Heart left ventricle (tissue), 13 donors: ENCODE results near the gene ZDHHC14.

Experiments
- POLR2A ChIP-seq, 2 donors: fragments of 450-650 bp; IDR thresholded peaks; one replicate each; pipeline ENCODE4 v1.6.1; 2017; ENCODE audit warnings: antibody characterized with exemption in 2 of 2, mild to moderate bottlenecking in 2 of 2, moderate library complexity in 2 of 2
- TF ChIP-seq, protein P1 (sequence below), 12 donors: fragments of 200-600 bp; sonication (generic) in 4 of 12; IDR thresholded peaks; one replicate each; pipeline versions ENCODE4 v1.5.0 to v1.8.0; 2018 to 2022; ENCODE audit warnings: antibody characterized with exemption in 12 of 12, mild to moderate bottlenecking in 5 of 12
- donor health status: ischemic (EF 13 %, LVEDD 7.1; RV severe dilation, severe dysfunction).
- donor health status: DM: no; HTN: yes; CAD: no.
- donor health status: DM: no; HTN: no; CAD: no.
- donor health status: ischemic (EF 25% LVEDD 6.9; RV normal size, moderate dysfunction).
- donor health status: ischemic (EF 25% LVEDD 5.7; RV mildly dilated, moderate dysfunction).
- donor health status: ischemic (EF 35%, LVEDD 5.7; RV mildly dilated, moderate dysfunction).
- donor health status: nonischemic (EF 11% LVEDD 7.7; RV severe dilation, severe dysfunction).
- donor health status: DM: yes; HTN: yes; CAD: no.
- donor health status: PGD.
- donor health status: ischemic (EF 29% LVEDD 5.4; RV normal size, mild dysfunction).
- donor health status: nonischemic (EF 23%, LVEDD 6.1; RV moderate dilation, normal function).

DNA sequence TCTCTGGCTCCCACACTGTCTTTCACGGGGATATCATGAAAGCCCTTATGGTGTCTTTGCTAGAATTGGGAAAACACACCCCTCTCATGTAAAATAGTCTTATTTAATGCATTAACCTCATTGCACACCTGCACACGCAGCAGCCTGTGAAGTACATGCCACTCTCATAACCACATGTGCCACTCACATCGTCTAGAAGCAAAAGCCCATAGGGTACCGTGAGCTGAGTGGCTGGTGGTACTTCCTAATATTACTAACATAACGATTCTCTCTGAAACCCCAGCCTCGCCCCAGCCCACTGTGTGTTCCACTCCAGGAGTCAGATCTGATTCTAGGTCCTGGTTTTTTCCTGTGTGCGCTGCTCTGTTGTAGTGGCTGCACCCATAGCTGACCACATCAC, 48.2 kb upstream of the ZDHHC14 start:
- no peak for TF ChIP-seq POLR2A (IDR thresholded peaks at IDR 0.05)
- TF ChIP-seq, protein P1, sequence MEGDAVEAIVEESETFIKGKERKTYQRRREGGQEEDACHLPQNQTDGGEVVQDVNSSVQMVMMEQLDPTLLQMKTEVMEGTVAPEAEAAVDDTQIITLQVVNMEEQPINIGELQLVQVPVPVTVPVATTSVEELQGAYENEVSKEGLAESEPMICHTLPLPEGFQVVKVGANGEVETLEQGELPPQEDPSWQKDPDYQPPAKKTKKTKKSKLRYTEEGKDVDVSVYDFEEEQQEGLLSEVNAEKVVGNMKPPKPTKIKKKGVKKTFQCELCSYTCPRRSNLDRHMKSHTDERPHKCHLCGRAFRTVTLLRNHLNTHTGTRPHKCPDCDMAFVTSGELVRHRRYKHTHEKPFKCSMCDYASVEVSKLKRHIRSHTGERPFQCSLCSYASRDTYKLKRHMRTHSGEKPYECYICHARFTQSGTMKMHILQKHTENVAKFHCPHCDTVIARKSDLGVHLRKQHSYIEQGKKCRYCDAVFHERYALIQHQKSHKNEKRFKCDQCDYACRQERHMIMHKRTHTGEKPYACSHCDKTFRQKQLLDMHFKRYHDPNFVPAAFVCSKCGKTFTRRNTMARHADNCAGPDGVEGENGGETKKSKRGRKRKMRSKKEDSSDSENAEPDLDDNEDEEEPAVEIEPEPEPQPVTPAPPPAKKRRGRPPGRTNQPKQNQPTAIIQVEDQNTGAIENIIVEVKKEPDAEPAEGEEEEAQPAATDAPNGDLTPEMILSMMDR (IDR thresholded peaks at IDR 0.05): no peak
